GM10266 (cell line): ENCODE measurements around the gene TLR3.
A peak's percentile ranks its signal among the peaks of the same experiment; 100 is the strongest.

ENCODE experiments used
- DNase-seq: peaks from one replicate; pipeline ENCODE4 v3.0.0; 2012; ENCODE audit errors: extremely low spot score
- TF ChIP-seq, protein P1 (sequence below): IDR thresholded peaks from 2 replicates; pipeline ENCODE4 v1.5.1; 2012; ENCODE audit warnings: mild to moderate bottlenecking, low read depth; ENCODE audit not compliant: control insufficient read depth, insufficient read depth; ENCODE audit errors: missing control alignments

Gene TLR3

DNA sequence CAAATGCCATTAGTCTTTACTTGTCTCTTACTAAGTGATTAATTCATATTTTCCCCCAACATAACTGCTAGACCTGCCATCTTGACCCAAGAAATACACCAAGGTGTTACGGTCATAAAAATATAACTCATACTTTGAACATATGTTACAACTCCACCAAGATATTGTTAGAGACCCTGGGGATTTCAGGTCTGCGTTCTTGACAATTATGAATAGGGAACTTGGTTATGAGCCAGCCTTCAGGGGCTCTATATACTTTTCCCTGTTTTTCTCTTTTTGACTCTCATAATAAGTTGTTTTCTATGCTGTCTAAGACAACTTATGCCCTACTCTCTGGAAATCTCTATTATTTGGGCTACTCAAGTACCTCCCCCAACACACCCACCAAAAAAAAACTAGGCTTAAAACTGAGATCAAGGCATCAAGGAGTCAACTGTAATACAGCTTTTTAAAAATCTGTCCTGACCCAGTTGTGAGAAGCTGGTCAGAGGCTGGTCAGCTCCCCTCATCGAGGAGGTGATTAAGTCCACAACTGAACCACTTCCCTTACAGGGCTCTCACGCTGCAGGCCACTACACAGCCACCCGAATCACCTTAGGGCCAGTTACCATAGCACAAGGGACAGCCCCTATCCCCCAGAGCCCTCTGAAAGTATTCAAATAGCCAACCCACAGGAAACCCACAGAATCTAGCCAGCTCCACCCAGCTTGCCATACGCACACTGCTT lies 10.5 kb upstream of the TLR3 start:
- DNase-seq = peak; percentile 81
- TF ChIP-seq, protein P1, sequence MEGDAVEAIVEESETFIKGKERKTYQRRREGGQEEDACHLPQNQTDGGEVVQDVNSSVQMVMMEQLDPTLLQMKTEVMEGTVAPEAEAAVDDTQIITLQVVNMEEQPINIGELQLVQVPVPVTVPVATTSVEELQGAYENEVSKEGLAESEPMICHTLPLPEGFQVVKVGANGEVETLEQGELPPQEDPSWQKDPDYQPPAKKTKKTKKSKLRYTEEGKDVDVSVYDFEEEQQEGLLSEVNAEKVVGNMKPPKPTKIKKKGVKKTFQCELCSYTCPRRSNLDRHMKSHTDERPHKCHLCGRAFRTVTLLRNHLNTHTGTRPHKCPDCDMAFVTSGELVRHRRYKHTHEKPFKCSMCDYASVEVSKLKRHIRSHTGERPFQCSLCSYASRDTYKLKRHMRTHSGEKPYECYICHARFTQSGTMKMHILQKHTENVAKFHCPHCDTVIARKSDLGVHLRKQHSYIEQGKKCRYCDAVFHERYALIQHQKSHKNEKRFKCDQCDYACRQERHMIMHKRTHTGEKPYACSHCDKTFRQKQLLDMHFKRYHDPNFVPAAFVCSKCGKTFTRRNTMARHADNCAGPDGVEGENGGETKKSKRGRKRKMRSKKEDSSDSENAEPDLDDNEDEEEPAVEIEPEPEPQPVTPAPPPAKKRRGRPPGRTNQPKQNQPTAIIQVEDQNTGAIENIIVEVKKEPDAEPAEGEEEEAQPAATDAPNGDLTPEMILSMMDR = no peak

DNA sequence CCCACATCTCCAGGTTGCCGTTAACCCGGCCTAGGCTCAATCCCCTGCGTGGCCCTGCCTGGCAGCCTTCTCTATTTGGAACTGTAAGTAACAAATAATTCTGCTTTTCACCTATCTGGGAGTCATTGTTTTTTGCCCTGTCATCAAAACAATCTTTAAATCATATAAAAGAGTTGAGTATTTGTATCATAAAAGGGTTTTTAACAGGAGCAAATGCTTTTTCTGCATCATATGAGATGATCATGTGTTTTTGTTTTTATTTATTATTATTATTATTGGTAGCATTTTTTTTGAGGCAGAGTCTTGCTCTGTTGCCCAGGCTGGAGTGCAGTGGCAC lies 10.0 kb upstream of the TLR3 start:
- TF ChIP-seq, protein P1 = no peak
- DNase-seq = no peak

DNA sequence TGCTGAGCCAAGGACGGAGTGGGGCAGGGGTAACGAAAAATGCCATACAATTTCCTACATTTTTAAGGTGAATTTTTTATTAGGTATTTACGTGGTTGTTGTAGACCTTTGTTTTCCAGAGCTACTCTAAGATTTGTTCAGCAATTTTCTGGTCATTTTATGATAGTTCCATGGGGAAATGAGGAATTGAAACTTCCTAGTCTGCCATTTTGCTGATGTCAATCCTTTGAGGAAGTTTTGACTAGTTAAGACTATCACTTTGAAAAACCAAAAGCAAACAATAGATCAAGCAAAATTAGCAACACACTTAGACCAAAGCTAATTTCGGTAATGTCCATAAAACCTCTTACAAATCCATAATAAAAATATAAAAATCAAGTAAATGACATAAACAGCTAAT lies 7.0 kb upstream of the TLR3 start:
- TF ChIP-seq, protein P1 = no peak
- no peak for DNase-seq

DNA sequence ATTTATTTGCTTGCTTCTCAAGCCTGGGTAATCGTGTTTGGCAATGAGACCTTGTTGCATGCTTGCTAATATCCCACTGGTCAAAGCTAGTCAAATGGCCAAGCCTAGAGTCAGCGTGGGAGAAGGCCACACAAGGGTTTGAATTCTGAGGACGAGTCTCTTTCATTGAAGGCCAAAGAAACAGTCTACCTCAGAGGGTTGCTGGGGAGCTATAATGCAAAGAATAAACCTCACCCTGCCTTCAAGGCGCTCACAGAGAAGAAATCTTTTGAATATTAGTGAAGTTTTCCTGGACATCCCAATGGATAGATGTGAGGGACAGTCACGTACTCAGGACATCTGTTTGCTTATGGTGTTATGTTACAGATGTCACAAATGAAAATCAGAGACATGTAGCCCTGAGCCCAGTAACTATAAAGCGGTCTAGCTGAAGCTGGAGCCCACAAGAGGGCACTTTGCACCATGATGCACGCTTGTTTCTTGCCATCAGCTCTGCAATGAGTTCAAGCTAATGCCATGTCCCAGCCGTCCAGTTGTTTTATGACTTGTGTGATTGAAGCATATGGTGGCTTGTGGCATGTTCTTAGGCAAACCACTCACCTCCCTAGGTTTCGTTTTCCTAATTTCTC lies 1.1 kb upstream of the TLR3 start:
- TF ChIP-seq, protein P1 = peak; percentile 55
- DNase-seq = peak; percentile 44

DNA sequence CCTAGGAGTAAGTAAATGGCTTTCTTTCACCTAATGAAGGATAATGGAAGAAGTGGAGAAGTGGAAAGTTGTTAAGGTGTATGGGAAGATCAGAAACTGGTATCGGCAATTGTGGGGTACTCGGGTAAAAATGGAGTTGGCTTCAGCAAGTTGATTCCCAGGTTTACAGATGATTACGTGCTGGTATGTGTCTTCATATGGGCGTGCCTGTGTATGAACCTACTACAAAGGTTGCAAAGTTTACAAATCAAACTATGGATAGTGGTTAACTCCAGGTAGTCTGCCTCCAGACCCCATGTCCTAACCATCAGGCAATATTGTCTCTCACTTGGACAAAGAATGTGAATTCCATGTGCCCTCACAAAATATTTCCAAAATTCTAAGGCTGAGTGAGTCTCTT lies 773 bp downstream of the TLR3 start:
- no peak for DNase-seq
- TF ChIP-seq, protein P1 = no peak

DNA sequence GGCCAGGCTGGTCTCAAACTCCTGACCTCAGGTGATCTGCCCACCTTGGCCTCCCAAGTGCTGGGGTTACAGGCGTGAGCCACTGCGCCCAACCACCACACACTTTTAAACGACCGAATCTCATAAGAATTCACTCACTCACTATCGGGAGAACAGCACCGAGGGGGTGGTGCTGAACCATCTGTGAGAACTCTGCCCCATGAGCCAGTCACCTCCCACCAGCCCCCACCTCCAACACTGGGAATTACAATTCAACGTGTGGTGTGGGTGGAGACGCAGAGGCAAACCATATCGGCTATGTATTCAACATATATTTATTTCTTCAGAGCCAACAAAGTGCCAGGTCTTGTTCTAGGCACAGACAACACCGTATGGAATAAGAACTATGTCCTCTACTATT lies 3.6 kb downstream of the TLR3 start:
- TF ChIP-seq, protein P1 = no peak
- no peak for DNase-seq

DNA sequence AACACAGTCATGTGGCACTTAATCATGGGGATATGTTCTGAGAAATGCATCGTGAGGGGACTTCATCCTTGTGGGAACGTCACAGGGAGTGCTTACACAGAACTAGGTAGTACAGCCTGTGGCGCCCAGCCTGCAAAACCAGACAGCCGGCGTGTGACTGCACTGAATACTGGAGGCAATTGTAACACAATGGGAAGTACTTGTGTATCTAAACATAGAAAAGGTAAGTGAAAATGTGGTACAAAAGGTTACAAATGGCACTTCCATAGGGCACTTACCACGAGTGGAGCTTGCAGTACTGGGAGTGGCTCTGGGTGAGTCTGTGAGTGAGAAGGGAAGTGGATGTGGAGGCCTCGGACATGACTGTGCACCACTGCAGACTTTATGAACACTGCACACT lies 5.2 kb downstream of the TLR3 start:
- TF ChIP-seq, protein P1 = no peak
- DNase-seq = no peak
